NCI-H2171 treated with DMSO at 0.1 percent for 48 hours (cell line): ENCODE data around the gene ACOT8.
"Not testable (repeated sequence)": the region's sequence is repeated elsewhere in the genome, so short reads cannot be mapped to it uniquely, and the experiment has no call there.

Source experiments
- DNase-seq: peaks from one replicate; lab custom pipeline; 2025; lab: John Stamatoyannopoulos, UW

Gene ACOT8

DNA sequence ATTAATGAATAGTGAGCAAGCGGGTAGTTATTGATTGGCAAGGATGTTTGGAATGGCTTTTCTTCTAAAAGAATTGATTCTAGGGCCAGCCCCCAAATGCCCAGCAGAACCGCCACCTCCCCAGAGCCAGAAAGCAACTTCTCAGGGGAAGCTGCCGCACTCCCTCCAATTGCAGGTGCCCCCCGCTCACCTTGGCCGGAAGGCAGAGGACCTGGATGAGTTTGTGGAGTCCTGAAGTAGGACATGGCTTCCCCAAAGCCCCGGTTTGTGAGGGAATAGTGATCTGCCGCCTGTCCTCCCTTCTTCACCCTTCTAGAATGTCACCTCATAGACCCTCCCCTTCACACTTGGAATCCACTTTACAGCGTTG, 30.1 kb upstream of the ACOT8 start, which contains the start of gene SPATA25:
Gene SPATA25 (minus strand): TSS at position 277 of the 370 bp plus-strand sequence. CDS start 32 bp downstream, at position 245.
- DNase-seq, result no peak

DNA sequence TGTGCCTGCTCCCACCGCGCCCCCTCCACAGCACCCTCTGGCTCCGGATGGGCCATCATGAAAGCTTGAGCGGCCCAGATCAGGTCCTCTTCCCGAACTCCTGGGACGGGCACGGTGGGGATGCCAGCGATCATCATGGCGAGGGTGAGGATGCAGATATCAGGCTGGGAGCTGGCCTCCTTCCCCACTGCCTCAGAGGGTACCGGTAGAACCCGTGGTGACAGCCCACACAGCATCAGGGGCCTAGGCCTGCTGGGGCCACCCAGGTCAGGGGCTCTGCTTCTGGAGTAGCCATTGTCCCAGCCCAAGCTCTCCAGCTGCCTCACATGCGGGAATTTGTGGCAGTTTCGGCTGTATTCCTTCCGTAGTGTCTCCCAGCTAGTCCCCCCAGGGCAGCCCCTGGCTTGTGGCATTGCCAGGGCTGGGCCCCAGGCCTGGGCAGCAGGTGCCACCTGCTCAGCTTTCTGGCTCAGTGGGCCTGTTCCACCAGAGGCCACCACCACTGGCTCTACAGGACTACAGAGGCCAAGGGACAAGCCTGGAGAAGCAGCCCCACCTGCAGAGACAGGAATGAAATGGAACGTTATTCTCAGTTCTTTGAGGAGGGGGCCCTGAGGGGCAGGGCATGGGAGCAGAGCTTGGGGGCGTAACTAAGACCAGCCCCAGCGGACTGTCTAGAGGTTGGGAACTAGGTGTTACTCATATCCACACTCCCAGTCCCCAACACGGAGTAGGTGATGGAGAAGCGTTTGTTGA, 29.6 kb upstream of the ACOT8 start:
- DNase-seq, result no peak

DNA sequence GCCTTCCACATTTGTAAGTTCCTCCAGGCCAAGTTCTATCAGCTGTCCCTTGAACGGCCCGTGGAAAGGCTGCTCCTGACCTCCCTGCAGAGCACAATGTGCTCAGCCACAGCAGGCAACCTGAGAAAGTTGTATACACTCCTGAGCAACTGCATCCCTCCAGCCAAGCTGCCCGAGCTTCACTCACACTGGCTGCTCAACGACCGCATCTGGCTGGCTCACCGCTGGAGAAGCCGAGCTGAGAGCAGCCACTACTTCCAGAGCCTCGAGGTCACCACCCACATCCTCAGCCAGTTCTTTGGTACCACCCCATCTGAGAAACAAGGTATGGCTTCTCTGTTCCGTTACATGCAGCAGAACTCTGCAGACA, 25.9 kb upstream of the ACOT8 start:
- no peak for DNase-seq

DNA sequence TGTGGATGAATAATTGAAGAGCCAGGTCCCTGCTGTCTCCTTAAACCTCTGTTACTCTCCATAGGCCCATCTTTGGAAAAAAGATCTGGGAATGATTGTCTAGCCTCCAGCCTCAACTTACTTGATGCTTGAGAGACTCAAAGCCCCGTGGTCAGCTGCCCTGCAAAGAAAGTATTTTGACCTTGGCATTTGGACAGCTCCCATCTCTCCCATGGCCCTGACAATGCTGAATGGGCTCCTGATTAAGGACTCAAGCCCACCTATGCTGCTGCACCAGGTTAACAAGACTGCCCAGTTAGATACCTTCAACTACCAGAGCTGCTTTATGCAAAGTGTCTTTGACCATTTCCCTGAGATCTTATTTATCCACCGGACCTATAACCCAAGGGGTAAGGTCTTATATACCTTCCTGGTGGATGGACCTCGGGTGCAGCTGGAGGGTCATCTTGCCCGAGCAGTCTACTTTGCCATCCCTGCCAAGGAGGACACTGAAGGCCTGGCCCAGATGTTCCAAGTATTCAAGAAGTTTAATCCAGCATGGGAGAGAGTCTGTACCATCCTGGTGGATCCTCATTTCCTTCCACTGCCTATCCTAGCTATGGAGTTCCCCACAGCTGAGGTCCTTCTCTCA, 25.4 kb upstream of the ACOT8 start:
- no peak for DNase-seq

DNA sequence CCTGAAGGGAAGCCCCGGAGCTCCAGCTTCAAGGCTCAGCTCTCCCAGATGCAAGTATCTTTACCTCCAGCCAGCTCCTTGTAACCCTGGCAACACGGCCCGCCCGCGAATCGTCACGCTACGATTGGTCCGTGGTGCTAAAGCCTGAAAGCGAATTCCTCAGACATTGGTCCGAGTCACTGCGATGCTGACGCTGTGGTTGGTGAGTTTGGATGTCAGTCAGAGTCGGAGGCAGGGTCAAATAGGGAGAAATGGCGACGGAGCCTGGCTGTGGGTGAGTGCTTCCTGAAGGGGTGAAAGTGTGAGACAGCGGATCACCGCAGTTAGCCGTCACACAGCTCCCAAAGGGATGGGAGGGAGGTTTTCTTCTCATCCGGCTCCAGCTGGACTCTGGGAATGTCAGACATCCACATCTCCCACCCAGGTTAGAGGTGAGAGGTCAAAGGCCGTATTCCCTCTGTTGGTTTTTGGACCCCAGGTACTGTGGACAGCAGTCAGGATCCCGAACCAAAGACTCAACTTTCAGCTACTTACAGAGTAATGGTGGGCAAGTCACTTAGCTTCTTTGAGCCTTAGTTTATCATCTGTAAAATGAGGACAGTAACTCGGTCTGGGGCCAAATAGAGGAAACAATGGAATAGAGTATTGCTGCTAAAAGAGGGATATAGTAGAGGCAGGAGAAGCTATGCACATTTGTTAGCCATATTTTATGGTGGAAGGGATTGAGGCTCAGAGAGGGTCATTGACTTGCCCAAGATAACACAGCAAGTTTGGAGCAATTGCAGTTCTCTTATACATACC, 24.0 kb upstream of the ACOT8 start, which contains the start of gene ZSWIM1:
Gene ZSWIM1 (plus strand): TSS at position 240 of the 801 bp plus-strand sequence. CDS start 1,366 bp downstream, outside the sequence.
- DNase-seq, result peak; percentile 99

DNA sequence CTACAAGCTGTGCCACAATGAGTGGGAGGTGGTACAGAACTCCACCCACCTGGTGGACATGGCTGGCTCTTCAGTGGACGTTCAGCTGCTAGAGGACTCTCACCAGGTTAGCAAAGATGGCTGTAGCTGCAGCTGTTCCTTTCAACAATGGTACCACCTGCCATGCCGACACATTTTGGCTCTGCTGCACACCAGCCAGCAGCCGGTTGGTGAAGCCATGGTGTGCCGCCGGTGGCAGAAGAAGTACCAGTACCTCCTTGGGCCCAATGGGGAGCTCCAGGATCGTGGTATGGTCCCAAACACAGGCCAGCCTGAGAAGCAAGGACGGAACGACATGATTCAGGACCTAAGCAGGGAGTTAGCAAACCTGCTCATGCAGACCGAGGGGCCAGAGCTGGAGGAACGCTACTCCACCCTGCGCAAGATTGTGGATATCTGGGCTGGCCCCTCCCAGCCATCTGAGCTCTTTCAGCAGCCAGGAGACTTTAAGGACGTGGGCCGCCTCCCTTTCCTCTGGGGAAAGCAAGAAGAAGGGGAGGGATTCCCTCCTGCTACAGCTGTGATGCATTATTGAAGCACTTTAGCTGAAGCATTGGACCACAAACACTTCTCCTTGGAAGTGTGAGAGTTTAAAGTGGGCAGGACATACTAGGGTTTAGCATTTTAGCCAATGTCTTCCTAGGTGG, 21.0 kb upstream of the ACOT8 start:
- no peak for DNase-seq

DNA sequence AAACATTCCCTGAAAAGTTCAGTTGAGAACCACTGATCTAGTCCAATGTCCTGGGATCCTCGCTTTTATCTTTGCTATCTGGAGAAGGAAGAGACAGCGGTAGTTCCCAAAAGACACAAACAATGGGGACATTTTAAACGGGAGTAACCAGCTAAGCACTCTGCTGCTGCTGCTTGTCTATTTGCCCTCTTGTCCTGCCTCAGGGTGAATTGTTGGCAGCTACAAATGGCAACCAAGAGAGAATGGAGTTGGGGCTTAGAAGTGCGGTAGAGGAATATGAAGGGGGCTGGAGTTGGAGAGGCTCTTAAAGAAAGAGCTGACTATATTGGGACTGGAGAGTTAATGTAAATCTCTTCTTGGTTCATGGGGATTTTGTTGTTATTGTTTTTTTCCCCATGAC, 17.4 kb upstream of the ACOT8 start:
- no peak for DNase-seq

DNA sequence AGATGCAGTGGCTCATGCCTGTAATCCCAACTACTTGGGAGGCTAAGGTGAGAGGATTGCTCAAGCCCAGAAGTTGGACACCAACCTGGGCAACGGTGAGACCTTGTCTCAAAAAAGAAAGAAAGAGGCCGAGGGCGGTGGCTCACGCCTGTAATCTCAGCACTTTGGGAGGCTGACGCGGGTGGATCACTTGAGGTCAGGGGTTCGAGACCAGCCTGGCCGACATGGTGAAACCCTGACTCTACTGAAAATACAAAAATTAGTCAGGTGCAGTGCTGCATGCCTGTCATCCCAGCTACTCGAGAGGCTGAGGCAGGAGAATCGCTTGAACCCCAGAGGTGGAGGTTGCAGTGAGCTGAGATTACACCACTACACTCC, 16.9 kb upstream of the ACOT8 start:
- not testable (repeated sequence) for DNase-seq

DNA sequence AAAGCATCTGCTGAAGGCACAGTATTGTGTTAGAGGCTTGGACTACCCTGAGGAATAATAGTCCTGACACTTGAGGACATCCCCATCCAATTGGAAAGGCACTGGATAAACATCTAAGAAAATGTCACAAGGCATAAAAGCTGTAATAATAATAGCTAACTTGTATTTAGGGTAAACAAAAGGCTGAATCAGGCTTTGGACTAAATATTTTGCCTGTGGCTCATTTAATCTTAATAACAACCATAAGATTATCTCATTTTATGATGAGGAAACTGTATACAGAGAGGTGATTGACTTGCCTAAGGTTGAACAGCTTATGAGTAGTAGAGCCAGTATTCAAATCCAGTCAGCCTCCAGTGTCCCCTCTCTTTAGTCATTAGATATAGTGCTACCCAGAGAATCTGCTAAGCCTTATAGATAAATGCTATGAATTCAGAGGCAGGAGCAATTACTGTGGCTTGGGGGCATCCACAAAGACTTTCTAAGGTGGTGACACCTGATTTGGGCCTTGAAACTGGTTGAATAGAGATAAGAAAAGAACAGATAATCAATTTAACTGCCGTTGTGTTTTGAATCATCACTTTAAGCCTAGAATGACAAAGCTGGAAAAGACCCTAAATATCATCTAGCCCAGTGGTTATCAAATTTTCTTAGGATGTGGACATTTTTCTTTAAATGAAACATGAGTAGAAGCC, 16.4 kb upstream of the ACOT8 start:
- DNase-seq, result no peak

DNA sequence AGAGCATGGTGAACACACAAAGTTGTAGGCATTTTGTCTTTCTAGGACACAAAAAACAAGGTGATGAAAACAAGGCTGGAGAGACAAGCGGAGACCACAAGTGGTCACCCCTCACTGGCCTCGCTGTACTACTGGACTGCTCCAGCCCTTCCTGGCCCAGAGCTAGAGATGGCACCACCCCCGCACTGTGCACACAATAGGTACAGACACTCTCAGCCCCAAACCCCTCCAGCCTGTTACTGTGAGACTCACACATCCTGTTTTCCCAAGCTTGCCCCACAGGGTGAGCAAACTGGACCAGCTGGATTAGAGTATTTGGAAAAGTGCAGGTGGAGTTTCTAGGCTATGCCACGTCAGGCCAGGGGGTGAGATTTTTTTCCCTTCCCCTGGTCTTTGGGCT, 15.4 kb upstream of the ACOT8 start:
- no peak for DNase-seq

DNA sequence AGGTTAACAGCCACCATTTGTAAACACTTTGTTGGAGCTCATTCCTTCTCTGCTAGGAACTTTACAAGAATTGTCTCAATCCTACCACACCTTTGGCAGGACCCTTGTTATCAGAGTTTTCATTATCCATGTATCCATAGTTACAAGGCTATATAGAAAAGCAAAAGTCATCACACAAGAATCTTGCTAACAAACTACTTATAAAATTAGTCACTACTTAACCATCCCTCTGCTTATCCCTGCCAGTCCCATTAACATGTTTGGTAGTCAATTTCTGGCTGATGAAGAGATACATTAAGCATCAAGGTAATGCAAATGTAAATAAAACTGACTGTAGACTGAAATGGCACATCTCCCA, 10.6 kb upstream of the ACOT8 start:
- DNase-seq, result no peak

DNA sequence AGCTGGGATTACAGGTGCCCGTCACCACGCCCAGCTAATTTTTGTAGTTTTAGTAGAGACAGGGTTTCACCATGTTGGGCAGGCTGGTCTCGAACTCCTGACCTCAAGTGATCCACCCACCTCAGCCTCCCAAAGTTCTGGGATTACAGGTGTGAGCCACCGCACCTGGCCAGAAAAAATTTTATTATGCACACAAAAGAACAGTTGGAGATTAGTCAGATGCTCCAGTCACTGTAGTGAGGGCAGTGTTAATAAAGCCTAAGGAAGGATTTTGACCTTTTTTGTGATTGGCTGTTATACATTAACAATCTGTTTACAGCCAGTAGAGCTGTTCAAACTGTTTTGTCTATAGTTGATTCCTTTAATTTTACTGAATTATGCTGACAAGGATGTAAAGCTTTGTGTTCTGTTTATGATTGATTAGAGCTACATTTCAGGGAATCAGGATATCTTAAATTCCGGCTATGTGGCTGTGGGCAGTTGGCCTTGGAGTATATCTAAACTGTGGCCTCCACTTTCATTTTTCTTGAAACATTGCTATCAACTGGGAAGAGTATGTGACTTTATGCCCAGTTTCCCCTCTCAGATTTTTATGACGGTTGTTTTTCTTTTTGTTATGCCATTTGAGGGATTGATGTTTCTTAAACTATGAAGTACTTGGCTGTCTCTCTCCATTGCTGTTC, 10.1 kb upstream of the ACOT8 start:
- DNase-seq, result no peak

DNA sequence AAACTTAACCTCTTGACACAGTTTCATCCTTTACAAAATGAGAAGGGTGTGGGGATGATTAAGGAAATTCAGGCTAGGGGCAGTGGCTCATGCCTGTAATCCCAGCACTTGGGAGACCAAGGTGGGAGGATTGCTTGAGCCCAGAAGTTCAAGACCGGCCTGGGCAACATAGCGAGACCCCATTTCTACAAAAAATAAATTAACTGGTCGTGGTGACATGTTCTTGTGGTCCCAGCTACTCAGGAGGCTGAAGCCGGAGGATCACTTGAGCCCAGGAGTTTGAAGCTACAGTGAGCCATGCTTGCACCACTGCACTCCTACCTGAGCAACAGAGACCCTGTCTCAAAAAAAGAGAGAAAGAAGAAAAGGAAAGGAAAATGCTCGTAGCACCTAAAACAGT, 9.3 kb upstream of the ACOT8 start:
- DNase-seq, result no peak

DNA sequence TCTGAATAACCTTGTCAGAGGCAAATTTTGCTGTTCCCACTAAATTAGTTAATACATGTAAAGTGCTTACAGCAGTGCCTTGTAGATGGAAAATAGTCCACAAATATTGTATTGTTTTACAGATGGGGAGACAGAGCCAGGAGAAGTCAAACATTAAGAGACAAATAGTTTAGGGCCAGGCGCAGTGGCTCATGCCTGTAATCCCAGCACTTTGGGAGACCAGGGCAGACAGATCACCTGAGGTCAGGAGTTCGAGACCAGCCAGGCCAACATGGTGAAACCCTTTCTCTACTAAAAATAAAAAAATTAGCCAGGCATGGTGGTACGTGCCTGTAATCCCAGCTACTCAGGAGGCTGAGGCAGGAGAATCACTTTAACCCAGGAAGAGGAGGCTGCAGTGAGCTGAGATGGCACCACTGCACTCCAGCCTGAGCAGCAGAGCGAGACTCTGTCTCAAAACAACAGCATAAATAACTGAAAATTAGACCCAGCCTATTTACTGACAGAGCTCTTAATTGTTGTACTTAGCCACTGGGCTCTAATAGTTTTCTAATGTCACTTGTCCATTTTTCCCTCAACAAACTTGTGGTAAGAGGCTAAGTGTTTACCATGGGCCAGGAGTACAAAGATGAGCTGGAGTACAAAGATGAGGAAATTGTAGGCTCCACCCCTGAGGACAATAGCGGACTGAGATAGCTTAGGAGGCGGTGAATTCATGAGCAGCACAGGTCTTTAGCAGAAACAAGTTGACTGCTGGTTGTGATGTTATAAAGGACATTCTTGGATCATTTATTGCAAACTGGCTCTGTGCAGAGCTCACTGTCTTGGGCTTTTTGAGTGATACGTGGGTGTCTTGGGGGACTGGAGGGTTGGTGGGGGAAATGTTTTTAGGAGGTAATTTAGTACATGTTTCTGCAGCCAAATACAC, 6.6 kb upstream of the ACOT8 start:
- DNase-seq, result no peak

DNA sequence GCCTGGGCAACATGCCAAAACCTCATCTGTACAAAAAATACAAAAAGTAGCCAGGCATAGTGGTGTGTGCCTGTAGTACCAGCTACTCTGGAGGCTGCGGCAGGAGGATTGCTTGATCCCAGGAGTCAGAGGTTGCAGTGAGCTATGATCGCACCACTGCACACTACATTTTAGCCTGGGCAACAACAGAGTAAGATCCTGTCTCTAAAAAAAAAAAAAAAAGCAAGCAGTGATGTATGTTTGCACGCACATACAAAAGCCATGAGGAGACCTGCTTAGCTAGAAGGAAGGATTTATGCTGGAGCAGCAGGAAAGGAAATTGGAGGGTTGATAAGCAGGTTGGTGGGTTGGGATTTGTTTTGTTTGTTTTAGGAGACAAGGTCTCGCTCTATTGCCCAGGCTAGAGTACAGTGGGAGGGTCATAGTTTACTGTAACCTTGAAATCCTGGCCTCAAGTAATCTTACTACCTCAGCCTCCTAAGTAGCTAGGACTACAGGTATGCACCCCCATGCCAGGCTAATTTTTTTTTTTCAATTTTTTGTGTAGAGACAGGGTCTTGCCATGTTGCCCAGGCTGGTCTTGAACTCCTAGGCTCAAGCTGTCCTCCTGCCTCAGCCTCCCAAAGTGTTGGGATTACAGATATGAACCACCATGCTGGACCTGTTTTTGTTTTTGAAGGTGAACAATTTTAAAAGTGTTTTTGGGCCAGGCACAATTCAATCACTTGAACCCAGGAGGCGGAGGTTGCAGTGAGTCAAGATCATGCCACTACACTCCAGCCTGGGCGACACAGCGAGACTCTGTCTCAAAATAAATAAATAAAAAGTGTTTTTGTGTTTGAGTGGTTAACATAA, 4.3 kb upstream of the ACOT8 start:
- DNase-seq, result no peak

DNA sequence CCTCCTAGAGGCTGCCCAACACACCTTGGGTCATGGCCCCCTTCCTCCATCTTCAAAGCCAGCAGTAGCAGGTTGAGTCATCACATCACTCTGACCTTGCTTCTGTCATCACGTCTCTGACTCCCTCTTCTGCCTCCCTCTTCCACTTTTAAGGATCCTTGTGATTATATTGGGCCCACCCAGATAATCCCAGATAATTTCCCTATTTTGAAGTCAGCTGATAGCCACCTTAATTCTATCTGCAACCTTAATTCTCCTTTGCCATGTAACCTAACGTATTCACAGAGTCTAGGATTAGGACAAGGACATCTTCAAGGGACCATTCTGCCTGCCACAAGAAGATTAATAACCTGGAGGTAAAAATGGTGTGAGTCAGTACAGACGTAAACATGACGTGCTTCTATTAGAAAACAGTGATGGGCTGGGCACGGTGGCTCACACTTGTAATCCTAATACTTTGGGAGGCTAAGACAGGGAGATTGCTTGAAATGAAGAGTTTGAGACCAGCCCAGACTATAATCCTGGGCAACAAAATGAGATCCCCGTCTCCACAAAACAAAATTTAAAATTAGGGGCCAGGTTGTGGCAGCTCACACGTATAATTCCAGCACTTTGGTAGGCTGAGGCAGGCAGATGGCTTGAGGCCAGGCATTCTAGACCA, 3.5 kb upstream of the ACOT8 start:
- peak; percentile 90 for DNase-seq

DNA sequence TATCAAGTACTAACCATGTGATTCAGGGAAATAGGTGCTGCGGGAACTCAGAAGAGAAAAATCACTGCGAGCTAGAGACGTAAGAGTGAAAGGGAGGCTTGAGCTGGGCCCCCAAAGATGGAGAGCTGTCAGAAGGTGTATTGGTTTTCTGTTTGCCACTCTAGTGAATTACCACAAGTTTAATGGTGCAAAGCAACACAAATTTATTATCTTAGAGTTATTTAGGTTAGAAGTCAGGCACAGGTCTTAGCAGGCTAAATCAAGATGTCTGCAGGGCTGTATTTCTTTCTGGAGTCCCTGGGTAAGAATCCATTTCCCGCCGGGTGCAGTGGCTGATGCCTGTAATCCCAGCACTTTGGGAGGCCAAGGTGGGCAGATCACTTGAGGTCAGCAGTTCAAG, 2.7 kb upstream of the ACOT8 start:
- DNase-seq, result no peak

DNA sequence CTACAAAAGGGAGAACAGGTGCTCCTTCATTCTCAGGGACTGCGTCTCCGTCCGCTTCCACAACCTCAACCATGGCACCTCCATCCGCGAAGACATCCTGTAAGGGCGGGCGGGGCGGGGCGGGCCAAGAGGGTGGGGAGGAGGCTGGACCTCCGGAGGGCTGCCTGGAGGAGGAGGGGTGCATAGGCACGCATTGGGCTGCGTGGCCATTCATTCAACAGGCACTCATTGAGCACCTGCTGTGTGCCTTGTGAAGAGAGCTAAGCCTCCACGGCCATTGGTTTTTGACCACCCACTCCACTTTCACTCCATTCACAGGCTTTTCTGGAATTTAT, 657 bp upstream of the ACOT8 start:
- DNase-seq, result no peak

DNA sequence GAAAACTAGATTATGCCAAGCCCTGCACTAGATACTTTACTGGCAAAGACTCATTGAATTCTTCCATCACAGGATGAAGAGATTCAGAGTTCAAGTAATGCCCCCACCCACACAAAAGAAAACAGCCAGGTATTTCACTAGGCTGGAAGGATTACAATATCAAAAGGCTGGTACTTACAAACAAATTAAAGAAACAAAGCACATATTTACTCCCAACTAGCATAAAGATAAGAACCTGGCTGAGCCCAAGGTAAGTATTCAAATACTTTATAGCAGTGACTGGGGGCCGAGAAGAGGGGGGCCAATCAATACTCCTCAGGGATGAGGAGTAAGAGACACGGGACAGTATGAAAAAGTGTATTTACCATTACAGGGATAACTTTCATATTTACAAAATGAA, 3.7 kb downstream of the ACOT8 start:
- no peak for DNase-seq
